Measurements from ENCODE around the gene CA5B. TPM values are rescaled to one million over a fixed set of nuclear protein-coding genes. Genes with fewer than 3 reads are reported as not detected.
A peak's percentile ranks its signal among the peaks of the same experiment; 100 is the strongest.
"Not testable (repeated sequence)": the region's sequence is repeated elsewhere in the genome, so short reads cannot be mapped to it uniquely, and the experiment has no call there.

The CA5B gene, protein sequence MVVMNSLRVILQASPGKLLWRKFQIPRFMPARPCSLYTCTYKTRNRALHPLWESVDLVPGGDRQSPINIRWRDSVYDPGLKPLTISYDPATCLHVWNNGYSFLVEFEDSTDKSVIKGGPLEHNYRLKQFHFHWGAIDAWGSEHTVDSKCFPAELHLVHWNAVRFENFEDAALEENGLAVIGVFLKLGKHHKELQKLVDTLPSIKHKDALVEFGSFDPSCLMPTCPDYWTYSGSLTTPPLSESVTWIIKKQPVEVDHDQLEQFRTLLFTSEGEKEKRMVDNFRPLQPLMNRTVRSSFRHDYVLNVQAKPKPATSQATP
- 1 to 10 TPM in 10 of 12 donors, not detected in 2; 3.2 to 9.6 (median 5.9) TPM for polyA plus RNA-seq (ENCODE audit: insufficient read length in 12 of 12)
- long read RNA-seq, donor 1, result 0 reads
- long read RNA-seq, donor 2, full-length matches to known transcripts, result 1 of 1 reads
- long read RNA-seq, donor 2, partial matches to known transcripts, result 0 of 1 reads
- long read RNA-seq, donor 2, other reads (novel, unspliced or antisense), result 0 of 1 reads
- long read RNA-seq, donor 3, result 0 reads
- long read RNA-seq, donor 4, result 0 reads
- long read RNA-seq, donor 5, result 0 reads
- long read RNA-seq, donor 6, result 0 reads
- long read RNA-seq, donor 7, result 0 reads
- long read RNA-seq, donor 8, result 0 reads
- long read RNA-seq, donor 9, result 0 reads
- long read RNA-seq, donor 10, result 0 reads
- long read RNA-seq, donor 11, result 0 reads

DNA sequence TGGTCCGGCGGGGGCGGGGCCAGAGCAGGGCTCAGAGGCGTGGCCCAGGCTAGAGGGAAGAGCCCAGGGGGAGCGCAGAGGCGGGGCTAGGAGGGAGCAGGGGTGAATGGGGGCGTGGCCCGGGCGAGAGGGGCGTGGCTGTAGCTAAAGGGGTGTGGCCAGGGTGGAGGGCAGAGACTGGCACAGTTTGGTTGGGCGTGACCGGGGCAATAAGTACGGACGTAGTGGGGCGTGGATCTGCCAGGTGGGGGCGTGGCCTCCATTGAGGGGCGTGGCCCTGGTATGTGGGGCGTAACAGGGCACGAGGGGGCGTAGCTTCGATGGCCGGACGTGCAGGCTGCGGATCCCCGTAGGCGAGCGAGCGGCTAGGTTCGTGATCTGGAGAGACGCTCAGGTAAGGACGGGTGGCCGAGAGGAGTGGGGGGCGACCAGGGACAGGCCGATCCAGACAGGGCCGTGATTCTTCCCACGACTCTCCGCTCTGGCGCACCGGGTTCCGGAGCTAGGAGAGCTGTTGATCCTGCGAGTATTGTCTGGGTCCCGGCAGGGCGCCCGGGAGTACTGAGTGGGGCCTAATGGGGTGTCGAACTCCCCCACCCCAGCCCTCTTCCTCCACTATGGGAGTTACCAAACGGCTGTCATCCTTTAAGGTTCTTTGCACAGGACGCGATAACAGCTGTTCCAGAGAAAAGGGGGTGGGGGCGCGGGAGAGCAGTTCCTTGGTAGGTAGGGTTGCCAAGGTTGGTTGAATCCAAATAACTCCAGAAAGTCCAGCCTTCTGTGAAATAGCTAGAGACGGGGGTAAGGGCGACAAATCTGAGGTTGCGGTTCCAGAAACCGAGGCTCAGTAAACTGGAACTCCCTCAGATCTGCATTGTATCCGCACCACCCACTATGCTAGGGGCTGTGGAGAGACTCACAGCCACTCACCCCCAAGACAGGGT lies at the start of gene CA5B:
CA5B (plus strand) TSS at position 312 of the 944 bp plus-strand sequence. CDS start 11,754 bp downstream, outside the sequence.
- DNase-seq, result peak; percentile 55

DNA sequence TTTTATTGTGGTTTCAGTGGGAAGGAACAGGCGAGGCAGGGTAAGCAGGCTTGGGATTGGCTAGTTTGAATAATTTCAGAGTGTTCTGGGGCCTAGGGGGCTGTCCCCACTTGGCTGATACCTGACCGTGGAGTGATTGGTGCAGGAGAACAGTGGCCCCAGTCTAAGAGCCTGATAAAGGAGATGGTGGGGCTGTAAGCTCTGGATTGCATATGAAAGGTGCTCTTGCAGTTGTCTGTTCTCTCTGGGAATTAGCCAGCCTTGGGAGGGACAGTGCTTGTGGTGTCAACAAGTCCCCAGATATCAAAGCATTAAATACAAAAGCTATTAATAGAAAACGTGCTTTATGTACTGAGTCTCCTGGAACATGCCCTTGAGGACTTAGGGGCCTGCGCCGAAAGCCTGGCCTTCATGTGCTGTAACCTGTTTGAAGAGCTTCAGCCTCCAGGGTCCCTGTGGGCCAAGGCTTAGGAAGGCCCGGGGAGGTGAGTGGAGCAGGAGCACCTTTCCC lies 43.1 kb upstream of the CA5B start:
- no peak for DNase-seq

DNA sequence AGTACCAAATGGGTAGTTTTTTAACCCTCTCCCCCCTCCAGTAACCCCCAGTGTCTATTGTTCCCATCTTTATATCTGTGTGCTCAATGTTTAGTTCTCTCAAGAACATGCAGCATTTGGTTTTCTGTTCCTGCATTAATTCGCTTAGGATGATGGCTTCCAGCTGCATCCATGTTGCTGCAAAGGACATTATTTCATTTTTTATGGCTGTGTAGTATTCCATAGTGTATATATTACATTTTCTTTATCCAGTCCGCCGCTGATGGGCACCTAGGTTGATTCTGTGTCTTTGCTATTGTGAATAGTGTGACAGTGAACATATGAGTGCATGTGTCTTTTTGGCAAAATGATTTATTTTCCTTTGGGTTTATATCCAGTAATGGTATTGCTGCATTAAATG lies 41.6 kb upstream of the CA5B start:
- DNase-seq, result no peak

DNA sequence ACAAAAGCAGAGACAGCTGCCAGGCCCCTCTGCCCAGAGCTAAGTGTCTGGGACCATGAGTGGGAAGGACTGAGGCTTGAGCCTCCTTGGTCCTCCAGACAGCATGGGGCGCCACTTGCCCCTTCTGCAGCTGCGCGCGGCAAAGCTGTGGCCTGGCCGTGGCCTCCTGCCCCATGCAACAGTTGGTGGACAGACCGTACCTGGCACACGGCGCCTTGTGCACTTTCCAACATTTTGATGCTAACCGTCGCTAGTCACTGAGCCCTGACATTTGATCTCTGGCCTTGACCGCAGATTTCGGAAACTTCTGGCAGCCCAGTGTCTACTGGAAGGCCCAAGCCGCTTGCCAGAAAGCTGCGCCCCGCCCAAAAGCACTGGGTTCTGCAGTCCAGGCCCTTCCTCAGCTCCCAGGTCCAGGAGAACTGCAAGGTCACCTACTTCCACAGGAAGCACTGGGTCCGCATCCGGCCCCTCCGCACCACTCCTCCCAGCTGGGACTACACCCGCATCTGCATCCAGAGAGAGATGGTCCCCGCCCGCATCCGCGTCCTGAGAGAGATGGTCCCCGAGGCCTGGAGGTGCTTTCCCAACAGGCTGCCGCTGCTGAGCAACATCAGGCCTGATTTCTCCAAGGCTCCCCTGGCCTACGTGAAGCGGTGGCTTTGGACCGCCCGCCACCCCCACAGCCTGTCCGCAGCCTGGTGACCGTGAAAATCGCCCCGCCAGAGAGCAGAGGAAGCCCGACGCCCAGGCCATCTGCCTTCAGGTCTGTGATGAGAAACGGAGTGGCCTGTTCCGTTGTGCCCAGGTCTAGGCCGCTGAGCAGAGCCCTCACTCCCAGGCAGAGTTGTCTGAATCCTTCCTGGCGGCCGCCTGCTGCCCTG lies 35.3 kb upstream of the CA5B start:
- DNase-seq, result no peak

DNA sequence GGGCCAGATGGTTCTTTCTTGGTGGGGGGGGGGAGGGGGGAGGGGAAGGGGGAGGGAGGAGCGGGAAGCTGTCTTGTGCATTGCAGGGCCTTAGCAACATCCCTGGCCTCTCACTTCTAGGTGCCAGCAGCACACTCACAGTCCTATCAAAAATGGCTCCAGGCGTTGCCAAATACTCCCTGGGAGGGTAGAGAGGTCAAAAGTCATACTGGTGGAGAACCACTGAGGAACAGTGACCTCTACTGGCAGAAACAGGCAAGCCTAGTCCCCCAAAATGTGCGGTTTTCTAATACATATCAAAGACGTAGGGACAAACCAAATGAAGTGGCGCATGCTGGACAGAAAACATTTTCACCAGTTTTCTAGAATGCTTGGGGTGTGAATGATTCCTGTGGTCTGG lies 34.3 kb upstream of the CA5B start:
- DNase-seq, result not testable (repeated sequence)

DNA sequence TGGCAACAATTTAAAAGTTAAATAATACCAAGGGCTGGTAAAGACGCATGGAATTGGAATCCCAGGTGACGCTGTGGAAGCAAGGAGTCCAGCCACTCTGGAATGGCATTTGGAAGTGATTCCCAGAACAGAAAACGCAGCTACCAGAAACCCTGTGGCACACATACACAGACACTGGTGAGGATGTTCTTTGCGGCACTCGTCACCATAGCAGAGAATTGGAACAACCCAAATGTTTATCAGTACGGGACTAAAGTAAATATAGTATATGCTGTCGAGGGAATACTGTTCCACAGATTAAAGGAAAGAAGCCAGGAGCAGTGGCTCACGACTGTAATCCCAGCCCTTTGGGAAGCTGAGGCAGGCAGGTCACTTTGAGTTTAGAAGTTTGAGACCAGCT lies 33.8 kb upstream of the CA5B start:
- not testable (repeated sequence) for DNase-seq

DNA sequence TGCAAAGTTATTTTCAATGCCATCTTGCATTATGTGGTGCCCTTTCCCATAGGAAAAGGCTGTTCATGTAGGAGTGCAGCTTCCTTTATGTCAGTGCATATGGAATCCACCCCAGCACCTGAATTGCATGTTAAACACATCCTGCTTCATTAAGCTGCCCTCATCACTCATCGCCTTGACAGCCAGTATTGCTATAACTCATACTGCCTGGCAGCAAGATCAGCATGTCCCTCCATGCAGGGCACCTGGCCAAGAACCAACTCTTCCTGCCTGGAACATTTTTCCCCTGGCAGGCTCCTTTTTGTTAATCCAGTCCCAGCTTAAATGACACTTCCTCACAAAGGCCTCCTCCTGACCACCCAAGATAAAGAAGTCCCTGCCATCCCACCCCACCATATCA lies 23.5 kb upstream of the CA5B start:
- no peak for DNase-seq

DNA sequence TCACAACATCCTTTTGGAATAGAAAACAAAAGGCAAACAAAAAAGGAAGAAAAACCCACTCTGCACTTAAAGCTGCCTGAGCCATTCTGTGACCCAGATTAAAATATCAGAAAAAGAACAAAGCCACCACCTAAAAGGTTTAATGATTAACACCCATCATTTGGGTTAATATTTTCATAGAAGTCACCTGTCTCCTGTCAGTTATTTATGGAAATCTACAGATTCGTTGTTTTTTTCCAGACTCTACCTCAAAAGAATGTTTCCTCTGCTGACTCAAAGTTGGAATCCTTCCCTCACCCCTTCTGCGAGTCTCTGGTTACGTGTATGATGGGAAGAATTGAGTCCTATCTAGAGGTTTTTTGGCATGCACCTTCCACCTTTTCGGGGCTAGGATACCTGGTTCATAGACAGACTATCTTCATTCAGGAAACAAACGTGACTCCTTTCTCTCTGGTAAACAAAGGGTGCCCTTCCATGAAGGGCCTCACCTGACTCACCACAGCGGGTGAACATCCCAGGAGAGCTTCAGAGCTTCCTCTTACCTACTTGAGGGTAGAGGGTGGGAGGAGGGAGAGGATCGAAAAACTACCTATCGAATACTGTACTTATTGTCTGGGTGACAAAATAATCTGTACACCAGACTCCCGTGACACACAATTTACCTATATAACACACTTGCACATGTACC lies 19.6 kb upstream of the CA5B start:
- DNase-seq, result no peak

DNA sequence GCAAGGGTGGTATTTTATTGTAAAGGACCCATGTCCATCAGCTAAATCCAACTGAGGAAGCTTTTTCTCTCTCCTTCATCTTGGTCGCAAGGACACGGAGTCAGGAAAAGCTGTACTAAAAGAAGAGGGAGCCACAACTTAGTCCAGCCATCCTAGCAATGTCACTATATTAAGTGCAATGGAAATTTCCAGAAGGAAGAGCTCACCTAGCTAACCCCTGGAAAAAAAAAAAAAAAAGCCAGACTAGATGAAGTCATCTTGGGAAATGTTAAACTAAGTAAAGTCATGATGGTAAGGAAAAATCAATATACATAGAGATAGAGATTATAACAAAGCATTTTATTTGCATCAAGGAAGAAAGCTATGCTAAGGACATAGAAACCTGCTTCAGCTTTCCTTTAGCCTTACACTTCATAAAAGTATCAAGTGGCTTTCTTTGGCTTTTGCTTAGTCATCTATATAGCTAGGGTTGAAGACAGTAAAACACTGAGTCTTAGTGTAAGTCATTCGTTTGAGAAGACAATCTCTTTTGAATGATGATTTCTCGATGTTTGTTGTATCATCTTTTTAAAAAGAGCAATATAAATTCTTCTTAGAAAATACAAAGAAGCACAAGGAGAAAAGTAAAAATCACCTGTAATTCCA lies 18.6 kb upstream of the CA5B start:
- no peak for DNase-seq

DNA sequence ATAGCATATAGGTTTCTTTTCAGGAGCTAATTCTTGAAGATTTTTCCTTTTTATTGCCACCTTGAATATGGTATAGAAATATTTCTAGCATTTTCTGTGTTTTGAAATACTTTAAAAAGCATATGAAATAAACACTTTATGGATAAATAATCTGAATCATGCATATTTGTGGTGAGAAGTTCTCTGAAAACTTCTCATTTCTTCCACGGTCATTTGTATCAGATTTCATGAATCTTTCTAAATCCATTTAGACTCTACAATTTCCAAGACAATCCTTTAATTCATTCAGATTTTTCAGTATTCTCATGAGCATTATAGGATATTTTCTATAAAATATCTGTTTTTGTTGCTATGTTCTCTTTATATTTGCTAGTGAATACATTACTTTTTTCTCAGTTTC lies 16.2 kb upstream of the CA5B start:
- no peak for DNase-seq

DNA sequence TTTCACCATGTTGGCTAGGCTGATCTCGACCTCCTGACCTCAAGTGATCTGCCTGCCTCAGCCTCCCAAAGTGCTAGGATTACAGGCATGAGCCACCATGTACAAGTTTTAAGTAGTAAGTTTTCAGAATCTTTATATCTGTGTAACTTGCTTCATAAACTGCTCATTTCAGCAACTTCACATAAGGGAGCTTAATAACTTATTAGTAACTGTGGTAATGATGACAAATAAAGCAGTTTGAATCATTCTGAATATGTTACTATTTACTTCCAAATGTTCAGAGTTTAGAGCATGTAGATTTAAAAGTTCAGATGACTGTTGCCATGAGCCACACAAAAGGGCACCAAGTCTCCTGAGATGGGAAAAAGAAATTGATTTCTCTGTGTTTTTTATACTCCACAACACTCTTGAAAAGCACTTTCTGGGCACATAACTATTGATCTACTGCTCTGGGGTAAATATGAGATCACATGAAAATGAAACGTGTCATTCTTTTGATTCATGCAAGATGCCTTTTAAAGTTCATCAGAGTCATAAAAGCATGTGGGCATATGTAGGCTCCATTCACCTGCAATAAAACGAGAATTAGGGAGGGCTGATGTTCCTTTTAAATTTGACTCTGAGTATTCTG lies 14.1 kb upstream of the CA5B start:
- no peak for DNase-seq

DNA sequence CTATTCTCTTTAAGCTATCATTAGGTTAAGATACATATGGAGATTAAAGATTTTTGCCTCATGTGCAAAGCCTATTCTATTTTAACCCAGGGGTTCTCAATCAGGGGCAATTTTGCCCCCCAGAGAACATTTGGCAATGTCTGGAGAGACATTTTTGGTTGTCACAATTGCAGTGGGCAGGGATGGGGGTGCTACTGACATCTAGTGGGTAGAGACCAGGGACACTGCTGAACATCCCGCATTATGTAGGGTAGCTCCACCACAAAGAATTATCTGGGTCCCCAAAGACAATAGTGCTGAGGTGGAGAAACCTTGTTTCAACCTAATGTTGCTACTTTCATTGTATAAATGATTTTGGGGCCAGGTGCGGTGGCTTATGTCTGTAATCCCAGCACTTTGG lies 13.2 kb upstream of the CA5B start:
- no peak for DNase-seq

DNA sequence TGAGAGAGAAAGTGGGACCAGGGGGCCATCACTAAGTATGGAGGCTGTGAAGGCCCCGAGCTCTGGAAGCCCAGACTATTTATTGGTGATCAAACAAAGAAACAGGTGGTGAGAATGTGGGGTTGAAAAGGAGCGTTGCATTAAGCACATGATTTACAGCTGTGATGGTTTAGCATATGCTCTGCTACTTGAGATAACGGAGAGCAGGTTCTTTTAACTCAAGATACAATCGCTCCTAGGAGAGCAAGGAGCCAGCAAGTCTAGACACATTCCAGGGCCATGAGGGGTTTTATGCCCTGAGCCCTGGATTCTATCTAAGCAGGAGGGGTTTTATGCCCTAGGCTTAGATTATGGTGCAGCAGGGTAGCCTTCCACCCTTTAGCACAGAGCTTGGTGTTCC lies 6.7 kb upstream of the CA5B start:
- DNase-seq, result not testable (repeated sequence)

DNA sequence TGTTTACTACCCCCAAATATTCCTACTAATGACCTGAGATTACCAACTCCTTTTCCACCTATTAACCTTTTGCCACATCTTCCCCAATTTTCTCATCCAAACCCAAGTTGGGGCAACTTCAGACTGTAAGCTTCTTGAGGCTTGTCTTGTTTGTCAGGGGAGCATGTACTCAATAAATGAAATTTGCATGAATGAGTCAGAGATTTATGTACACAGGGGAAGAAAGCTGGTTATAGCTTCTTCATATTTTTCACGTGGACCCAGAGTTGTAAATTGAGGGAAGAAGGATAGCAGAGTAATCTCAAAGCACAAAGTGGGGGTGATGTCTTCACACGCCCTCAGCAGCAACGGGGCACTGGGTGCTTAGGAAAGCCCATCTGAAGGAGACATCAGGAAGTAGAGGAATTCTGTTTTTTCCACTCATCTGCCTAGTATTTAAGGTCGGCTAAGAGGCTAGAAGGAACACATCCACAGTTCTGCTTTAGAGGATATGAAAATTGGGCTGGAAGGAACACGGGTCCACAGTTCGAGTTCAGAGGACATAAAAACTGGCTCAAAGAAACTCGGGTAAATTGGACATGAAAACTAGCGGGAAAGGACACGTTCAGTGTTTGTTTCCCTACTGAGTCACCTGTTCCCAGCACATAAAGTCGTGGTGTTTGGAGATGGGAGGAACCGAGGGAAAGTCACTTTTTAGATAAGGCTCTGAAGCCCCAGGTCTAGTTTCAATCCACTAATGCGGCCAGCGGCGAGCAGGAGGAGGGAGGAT lies 696 bp upstream of the CA5B start:
- no peak for DNase-seq

DNA sequence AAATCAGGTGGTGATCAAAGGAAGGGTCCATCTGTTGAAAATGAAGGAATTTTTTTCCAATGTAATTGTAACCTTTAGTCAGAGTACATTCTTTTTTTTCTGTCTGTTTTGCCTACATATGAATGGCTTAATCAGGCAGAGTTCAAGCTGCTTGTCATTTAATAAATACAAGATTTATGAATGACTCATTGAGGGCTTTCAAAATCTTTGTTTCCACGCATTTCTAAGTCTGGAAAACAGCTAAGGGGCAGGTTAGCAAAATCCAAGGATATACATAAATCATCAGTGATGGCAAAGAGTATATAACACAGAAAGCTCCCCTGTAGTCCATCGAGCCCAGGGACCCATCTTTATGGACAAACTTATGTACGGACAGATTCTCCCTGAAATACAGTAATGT lies 1.8 kb downstream of the CA5B start:
- DNase-seq, result no peak

DNA sequence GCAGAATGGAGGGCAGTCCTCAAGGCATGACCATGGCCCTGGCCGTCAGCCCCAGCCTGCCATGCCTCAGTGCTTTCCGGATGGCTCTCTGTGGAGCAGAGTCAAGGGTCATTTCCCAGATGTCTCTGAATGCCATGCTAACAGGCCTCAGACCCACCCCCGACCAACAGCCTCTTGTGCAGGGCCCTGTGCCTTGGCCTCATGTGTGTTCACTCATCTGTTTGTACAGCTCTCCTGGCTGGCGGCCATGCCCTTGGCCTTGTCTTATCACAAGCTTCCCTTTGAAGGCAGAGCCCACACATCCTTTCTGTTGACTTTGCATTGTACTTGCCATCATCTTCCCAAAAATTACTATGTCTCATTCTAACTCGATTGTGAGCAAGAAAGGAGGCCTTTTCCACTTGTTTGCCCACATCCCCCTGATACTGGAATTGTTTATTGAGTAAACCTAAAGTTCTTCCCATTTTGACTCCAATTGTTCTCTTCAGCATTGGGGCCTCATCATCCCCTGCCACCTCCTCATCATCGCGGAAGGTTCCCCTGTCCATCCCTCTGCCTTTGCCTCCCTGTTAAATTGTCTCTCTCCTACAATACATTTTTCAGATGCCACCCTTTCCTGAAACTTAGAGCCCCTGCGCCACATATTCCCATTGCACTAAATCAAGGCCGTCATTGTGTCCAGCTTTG lies 6.3 kb downstream of the CA5B start:
- no peak for DNase-seq

DNA sequence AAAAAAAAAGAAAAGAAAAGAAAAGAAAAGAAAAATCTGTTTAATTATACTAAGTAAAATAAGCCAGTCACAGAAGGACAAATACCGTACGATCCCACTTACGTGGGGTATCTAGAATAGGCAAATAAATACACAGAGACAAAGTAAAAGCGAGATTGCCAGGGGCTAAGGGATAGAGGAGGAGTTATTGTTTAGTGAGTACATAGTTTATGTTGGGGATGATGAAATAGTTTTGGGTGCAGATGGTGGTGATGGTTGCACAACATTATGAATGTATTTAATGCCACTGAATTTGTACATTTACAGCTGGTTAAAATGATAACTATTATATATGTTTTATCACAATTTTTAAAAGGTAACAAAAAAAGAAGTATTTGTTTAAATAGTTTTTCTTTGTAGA lies 7.1 kb downstream of the CA5B start:
- DNase-seq, result no peak

DNA sequence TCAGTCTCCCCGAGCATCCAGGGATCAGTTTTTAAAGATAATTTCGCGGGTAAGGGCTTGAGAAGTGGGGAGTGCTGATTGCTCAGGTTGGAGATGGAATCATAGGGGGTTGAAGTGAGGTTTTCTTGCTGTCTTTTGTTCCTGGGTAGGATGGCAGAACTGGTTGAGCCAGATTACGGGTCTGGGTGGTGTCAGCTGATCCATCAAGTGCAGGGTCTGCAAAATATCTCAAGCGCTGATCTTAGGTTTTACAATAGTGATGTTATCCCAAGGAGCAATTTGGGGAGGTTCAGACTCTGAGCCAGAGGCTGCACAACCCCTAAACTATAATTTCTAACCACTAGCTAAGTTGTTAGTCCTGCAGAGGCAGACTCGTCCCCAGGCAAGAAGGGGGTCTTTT lies 8.6 kb downstream of the CA5B start:
- DNase-seq, result not testable (repeated sequence)

Data from muscle of arm (tissue), 14 donors.